Mesothelial cell of epicardium (in vitro differentiated cells): ENCODE data around the gene AKAP13. TPM values are rescaled to one million over a fixed set of nuclear protein-coding genes. Genes with fewer than 3 reads are reported as not detected.
"Not testable (repeated sequence)": the region's sequence is repeated elsewhere in the genome, so short reads cannot be mapped to it uniquely, and the experiment has no call there.

Experiments used
- DNase-seq, 2 experiments: peaks; one replicate each; pipeline ENCODE4 v3.0.0; 2021; ENCODE audit warnings: low spot score in 2 of 2; ENCODE audit not compliant: unreplicated experiment in 2 of 2
- H3K27ac Mint-ChIP-seq: 2 replicates; pipeline ENCODE4 v1.8.0; 2021; ENCODE audit warnings: mixed read lengths
- H3K27me3 Mint-ChIP-seq: 2 replicates; pipeline ENCODE4 v1.8.0; 2021; ENCODE audit warnings: low read depth, mixed read lengths
- H3K36me3 Mint-ChIP-seq: 2 replicates; pipeline ENCODE4 v1.8.0; 2021; ENCODE audit warnings: mixed read lengths
- H3K4me1 Mint-ChIP-seq: 2 replicates; pipeline ENCODE4 v1.8.0; 2021; ENCODE audit warnings: mixed read lengths
- H3K4me3 Mint-ChIP-seq: 2 replicates; pipeline ENCODE4 v1.8.0; 2021; ENCODE audit warnings: mild to moderate bottlenecking, moderate library complexity, mixed read lengths
- H3K9me3 Mint-ChIP-seq: 2 replicates; pipeline ENCODE4 v1.8.0; 2021; ENCODE audit warnings: mixed read lengths
- CTCF ChIP-seq: fragments of 200-600 bp; sonication (generic); IDR thresholded peaks from one replicate; pipeline ENCODE4 v1.5.0; 2021; ENCODE audit warnings: antibody characterized with exemption; ENCODE audit not compliant: unreplicated experiment
- total RNA-seq: library from RNA; stranded (reverse); gene quantifications from 3 replicates; pipeline ENCODE4 v1.2.1, GENCODE V29; 2021

The AKAP13 gene
- total RNA-seq, 1 donor from 2014 or later = 109 TPM

- H3K36me3 Mint-ChIP-seq = no peaks in the 10 kb centered on the region
- H3K27ac Mint-ChIP-seq = peak overlapping the region; percentile 17
- TF ChIP-seq CTCF = no peak
- H3K4me1 Mint-ChIP-seq = peaks cover 45% of the 10 kb centered on the region
- DNase-seq = no peak
- peaks cover 7% of the 10 kb centered on the region for H3K9me3 Mint-ChIP-seq
- no peaks in the 10 kb centered on the region for H3K27me3 Mint-ChIP-seq
- no peak overlapping the region for H3K4me3 Mint-ChIP-seq
Measured at GRCh38 chr15:85335193-85335942, 45.0 kb upstream of the AKAP13 start.

DNA sequence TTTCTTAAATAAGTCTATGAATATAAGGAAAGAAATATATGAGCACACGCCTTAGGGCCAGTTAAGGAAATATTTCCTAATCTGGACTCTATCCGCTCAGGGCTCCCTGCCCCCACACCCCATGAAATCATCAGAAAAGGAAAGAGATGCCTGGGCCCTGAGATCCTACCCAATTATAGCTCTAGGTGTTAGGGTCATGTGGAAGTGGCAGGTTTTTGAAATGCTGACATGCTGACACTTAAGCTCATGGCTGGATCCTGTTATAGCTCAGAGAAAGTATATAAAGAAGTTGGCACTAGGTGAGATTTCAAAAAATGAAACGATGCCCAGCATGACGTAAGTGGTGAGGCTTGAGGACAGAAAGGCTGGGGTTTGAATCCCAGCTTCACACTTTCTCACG lies 43.5 kb upstream of the AKAP13 start:
- Mint-ChIP-seq H3K36me3 (no peaks in the 10 kb centered on the region), H3K4me3 (no peak overlapping the region), H3K4me1 (peaks cover 32% of the 10 kb centered on the region), H3K27me3 (no peaks in the 10 kb centered on the region), H3K9me3 (peaks cover 7% of the 10 kb centered on the region), H3K27ac (no peak overlapping the region)
- DNase-seq = no peak
- no peak for TF ChIP-seq CTCF

DNA sequence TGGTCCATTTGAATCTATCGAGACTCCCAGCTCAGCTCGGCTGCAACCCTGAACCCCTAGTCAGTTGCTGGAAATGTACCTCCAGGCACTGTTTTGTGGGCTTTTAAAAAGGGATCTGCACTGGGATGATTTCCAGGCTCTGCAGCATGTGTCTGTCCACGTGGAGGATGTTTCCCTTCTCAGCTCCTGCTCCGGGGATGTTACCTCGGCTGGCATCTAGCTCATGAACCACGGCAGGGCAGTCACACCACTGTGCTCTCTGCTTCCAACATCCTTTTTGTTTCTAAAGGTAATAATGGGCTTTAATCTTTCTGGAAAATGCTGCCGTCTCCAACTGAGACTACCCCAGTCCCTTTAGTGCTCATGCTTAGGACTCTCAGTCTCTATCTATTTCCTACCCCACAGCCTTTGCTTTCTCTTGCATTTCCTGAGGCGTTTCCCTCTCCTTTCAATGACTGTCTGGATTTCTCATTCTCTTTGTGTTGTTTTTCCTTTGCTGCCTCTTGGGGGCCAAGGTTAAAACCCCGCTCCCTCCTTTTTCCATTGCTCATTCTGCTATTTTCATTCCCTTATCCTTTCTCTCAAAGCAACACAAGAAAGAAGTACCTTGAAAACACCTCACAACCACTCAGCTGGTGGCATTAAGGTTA lies 42.9 kb upstream of the AKAP13 start:
- Mint-ChIP-seq H3K36me3 (no peaks in the 10 kb centered on the region), H3K4me1 (peaks cover 30% of the 10 kb centered on the region), H3K27ac (peak overlapping the region; percentile 22), H3K4me3 (no peak overlapping the region), H3K9me3 (peaks cover 7% of the 10 kb centered on the region), H3K27me3 (no peaks in the 10 kb centered on the region)
- no peak for TF ChIP-seq CTCF
- DNase-seq = no peak

DNA sequence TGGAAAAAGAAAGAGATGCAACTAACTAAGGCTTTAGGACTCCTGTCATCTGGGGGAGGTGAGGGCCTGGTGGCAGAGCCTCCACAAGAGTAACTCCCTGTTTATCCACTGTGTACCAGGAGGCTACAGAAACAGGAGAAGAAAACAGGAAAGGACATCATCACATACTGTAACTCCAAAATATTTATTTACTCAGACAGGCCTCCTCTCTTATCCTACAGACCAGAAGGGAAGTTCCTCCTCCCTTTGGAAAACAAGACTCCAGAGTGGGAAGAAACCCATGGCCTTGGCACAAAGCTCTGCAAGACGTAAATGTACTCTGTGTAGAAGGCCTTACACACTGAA lies 40.1 kb upstream of the AKAP13 start:
- peaks cover 3% of the 10 kb centered on the region for H3K9me3 Mint-ChIP-seq
- no peak for TF ChIP-seq CTCF
- H3K27me3 Mint-ChIP-seq = no peaks in the 10 kb centered on the region
- no peak for DNase-seq
- peaks cover 30% of the 10 kb centered on the region for H3K4me1 Mint-ChIP-seq
- no peak overlapping the region for H3K4me3 Mint-ChIP-seq
- H3K27ac Mint-ChIP-seq = no peak overlapping the region
- no peaks in the 10 kb centered on the region for H3K36me3 Mint-ChIP-seq

GRCh38 chr15:85340852-85341251 lies 39.6 kb upstream of the AKAP13 start:
- no peak overlapping the region for H3K4me3 Mint-ChIP-seq
- H3K27ac Mint-ChIP-seq = no peak overlapping the region
- H3K36me3 Mint-ChIP-seq = no peaks in the 10 kb centered on the region

GRCh38 chr15:85342163-85342562 lies 38.2 kb upstream of the AKAP13 start:
- not testable (repeated sequence) for H3K4me3 Mint-ChIP-seq, H3K9me3 Mint-ChIP-seq, H3K27ac Mint-ChIP-seq, H3K36me3 Mint-ChIP-seq, DNase-seq, H3K27me3 Mint-ChIP-seq
- H3K4me1 Mint-ChIP-seq = peaks cover 26% of the 10 kb centered on the region

More at GRCh38 chr15:85340852-85341251, 39.6 kb upstream of the AKAP13 start:
- Mint-ChIP-seq H3K9me3 (peaks cover 3% of the 10 kb centered on the region), H3K4me1 (peaks cover 29% of the 10 kb centered on the region), H3K27me3 (no peaks in the 10 kb centered on the region)
- no peak for TF ChIP-seq CTCF
- no peak for DNase-seq

- H3K4me1 Mint-ChIP-seq = peaks cover 30% of the 10 kb centered on the region
- H3K27me3 Mint-ChIP-seq, DNase-seq, H3K36me3 Mint-ChIP-seq, H3K27ac Mint-ChIP-seq, H3K4me3 Mint-ChIP-seq, H3K9me3 Mint-ChIP-seq: not testable (repeated sequence)
Measured at GRCh38 chr15:85343443-85343842, 37.0 kb upstream of the AKAP13 start.

DNA sequence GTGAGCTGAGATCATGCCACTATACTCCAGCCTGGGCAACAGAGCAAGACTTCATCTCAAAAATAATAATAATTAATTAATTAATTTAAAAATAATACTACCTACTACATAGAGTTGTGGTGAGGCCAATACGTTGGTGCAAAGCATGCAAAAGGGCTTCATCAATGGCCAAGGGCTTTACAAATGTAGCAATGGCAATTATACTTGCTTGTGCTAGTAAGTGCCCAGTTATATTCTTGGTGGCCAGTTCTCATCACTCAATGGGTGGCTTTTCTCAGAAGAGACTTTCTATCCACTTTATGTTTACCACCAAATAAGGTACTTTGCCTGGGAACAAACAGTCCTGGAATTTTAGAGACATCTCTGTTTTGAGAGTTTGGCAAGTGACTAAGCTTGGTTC lies 36.2 kb upstream of the AKAP13 start:
- not testable (repeated sequence) for H3K27ac Mint-ChIP-seq, DNase-seq, H3K36me3 Mint-ChIP-seq, H3K4me3 Mint-ChIP-seq, H3K27me3 Mint-ChIP-seq, H3K9me3 Mint-ChIP-seq
- peaks cover 35% of the 10 kb centered on the region for H3K4me1 Mint-ChIP-seq

- H3K4me3 Mint-ChIP-seq, H3K9me3 Mint-ChIP-seq, H3K36me3 Mint-ChIP-seq, H3K27me3 Mint-ChIP-seq, DNase-seq: not testable (repeated sequence)
- H3K27ac Mint-ChIP-seq = peak overlapping the region; percentile 72
- H3K4me1 Mint-ChIP-seq = peaks cover 35% of the 10 kb centered on the region
Measured at GRCh38 chr15:85344653-85345114, 35.7 kb upstream of the AKAP13 start.
